Right cardiac atrium (tissue), 5 donors: ENCODE measurements around the gene MAGI2. TPM values are rescaled to one million over a fixed set of nuclear protein-coding genes. Genes with fewer than 3 reads are reported as not detected.

Experiments used
- ATAC-seq, 2 donors: fragments of 200-7000 bp; cut with Tn5 transposase; one replicate each; pipeline versions ENCODE4 v1.8.0 to v1.9.1; 2020; ENCODE audit warnings: moderate library complexity in 2 of 2, mild to moderate bottlenecking in 1 of 2
- DNase-seq, 3 donors: peaks; one replicate each; pipeline ENCODE4 v3.0.0-alpha.2; 2020
- H3K27ac ChIP-seq: one replicate; pipeline ENCODE4 v1.5.1; 2013; ENCODE audit warnings: mild to moderate bottlenecking, low read length, control low read depth, moderate library complexity
- H3K27me3 ChIP-seq: one replicate; pipeline ENCODE4 v1.6.1; 2013; ENCODE audit not compliant: control insufficient read depth, insufficient read depth
- H3K4me1 ChIP-seq: one replicate; pipeline ENCODE4 v1.6.1; 2013; ENCODE audit warnings: low read length; ENCODE audit not compliant: control insufficient read depth, insufficient read depth
- H3K4me3 ChIP-seq: one replicate; pipeline ENCODE4 v1.5.1; 2013; ENCODE audit warnings: low read length, control low read depth
- H3K9me3 ChIP-seq: one replicate; pipeline ENCODE4 v1.6.1; 2013; ENCODE audit warnings: low read length; ENCODE audit not compliant: control insufficient read depth
- WGBS: extraction: QIAGEN DNeasy Blood & Tissue Kit; methylation state at CpG from one replicate; pipeline ENCODE4 v1.1.7; 2013; 5-methylcytosine and 5-hydroxymethylcytosine counted together
- intact Hi-C, 4 donors: fragments of 100-400 bp; cut with DNase I; formaldehyde crosslinking; loops; one replicate each; pipeline versions ENCODE4 v1.11.0 to v1.14.0; 2022 to 2023
- polyA plus RNA-seq: library from polyadenylated mRNA; stranded (reverse); fragments of 200-250 nt; gene quantifications from one replicate; pipeline ENCODE4 v1.2.3, GENCODE V29; 2013
- total RNA-seq, 4 donors: library from RNA; stranded (reverse); fragmentation: NEBNext Ultra II Directional; extraction: Animal tissue kit (Norgen Biotek cat#: 25700); gene quantifications; one replicate each; pipeline ENCODE4 v1.2.1, GENCODE V29; 2021
- donor health status: healthy with polysubstance abuse.
- donor health status: DM: no; HTN: yes; CAD: no.
- donor health status: DM: no; HTN: no; CAD: no.
- donor health status: DM: no; HTN: yes; CAD: no; lungs with severe emphysema.
- donor health status: DM: yes; HTN: yes; CAD: no.

Gene MAGI2
- total and polyA plus RNA-seq, 5 donors = 3.2 to 9.9 (median 7.9) TPM

DNA sequence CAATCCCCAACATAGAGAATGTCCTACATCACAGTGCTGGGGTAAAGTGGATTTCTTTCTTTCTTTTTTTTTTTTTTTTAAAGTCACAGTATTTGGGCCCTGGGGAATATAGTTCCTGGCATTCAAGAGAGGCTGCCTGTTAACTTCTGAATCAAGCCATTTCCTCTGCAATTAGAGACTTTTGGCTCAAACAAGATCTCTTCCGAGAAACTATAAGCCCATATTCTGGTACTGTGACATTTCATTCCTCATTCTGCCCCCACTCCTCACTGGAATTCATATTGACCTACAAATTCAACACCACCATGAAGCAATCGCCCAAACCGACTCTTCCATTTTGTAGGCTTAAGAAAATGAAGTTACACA, 1467.5 kb downstream of the MAGI2 start:
- Histone ChIP-seq H3K27ac (no peak overlapping the region), H3K4me3 (no peak overlapping the region), H3K4me1 (no peaks in the 10 kb centered on the region), H3K27me3 (no peaks in the 10 kb centered on the region), H3K9me3 (no peaks in the 10 kb centered on the region)
- ATAC-seq = peak in 1 of 2 donors; percentile 24
- intact Hi-C loops = no loop called here
- DNase-seq = no peak
- WGBS = 44% methylated on average over 3 of the region's 3 CpGs

DNA sequence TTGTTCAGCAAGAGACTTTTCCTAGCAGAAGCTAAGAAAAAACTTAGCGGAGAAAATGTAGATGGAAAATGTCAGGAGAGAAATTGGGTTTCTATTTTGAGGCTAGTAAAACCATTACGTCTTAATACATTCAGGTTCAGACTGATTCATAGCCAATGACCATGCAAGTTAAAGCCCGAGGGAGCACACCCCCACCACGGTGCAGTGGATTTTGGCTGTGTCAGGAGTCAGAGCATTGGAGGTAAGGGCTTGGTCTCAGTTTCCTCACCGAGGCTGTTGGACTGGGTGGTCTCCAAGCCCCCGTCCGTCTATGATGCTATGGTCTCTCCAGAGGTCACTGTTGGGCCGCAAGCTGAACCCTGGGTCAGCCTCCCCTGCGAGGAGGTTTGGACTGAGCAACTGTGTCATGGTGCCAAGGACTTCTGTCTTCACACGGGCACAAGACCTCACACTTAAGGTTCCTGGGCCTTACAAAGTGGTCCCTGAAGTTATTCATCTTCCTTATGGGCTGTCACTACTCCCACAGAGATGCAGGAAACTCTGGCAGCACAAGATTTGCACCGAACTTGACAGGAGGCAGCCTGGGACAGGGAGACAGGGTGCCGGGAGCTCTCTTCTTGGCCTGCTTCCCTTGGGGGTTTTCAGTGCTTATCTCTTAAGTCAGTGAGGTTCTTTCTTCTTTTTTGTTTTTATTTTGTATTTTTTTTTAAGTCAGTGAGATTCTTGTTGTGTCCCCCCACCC, 1468.1 kb downstream of the MAGI2 start:
- Histone ChIP-seq H3K9me3 (no peaks in the 10 kb centered on the region), H3K4me1 (no peaks in the 10 kb centered on the region), H3K4me3 (no peak overlapping the region), H3K27ac (peak overlapping the region; percentile 30), H3K27me3 (no peaks in the 10 kb centered on the region)
- DNase-seq (no peak), ATAC-seq (peak; percentile 22 to 23)
- 66% methylated on average over 12 of the region's 12 CpGs for WGBS
- intact Hi-C loops = no loop called here

DNA sequence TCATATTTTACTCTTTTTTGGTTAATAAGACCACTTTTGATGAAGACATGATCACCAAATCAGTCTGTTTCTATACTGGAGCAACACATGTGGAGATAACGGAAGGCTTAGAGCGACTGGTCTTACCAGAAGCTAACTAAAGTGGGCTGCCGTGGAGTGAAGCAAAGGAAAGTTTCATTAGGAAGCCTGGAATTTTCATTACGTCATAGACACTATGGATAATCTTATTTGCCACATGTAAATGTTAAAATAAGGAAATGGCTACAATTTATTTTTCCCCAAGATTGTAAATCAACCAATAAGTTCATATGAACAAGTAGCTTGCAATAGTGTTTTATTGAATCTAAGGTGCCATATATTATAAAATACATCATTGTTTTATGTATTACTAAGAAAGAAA, 1469.5 kb downstream of the MAGI2 start:
- H3K4me3 ChIP-seq = no peak overlapping the region
- ATAC-seq (no peak), DNase-seq (no peak)
- H3K4me1 ChIP-seq = no peaks in the 10 kb centered on the region
- 92% methylated on average over 4 of the region's 4 CpGs for WGBS
- no peaks in the 10 kb centered on the region for H3K9me3 ChIP-seq
- no peak overlapping the region for H3K27ac ChIP-seq
- intact Hi-C loops = no loop called here
- H3K27me3 ChIP-seq = no peaks in the 10 kb centered on the region

DNA sequence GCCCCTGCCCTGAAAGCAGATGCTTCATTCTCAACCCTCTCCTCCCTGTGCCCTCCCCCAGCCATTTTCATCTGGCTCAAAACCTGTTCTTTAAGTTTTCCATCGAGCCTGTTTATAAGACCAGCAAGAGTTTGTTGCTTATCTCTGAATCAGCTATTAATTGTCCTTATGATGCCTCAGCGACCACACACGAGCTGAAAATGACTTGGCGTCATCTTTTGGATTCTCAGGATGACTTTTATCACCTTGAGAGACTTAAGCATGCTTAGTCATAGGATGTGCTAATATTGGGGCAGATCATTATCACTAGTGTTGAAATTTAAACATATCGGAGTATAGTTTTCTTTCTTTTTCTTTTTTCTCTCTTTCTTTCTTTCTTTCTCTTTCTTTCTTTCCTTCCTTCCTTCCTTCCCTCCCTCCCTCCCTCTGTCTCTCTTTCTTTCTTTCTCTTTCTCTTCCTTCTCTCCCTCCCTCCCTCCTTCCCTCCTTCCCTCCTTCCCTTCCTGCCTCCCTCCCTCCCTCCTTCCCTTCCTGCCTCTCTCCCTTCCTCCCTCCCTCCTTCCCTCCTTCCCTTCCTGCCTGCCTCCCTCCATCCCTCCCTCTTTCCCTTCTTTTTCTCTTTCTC, 1470.4 kb downstream of the MAGI2 start:
- 82% methylated on average over 5 of the region's 5 CpGs for WGBS
- no peaks in the 10 kb centered on the region for H3K9me3 ChIP-seq
- intact Hi-C loops = no loop called here
- H3K4me1 ChIP-seq = no peaks in the 10 kb centered on the region
- DNase-seq = no peak
- ATAC-seq = no peak
- no peak overlapping the region for H3K4me3 ChIP-seq
- H3K27me3 ChIP-seq = no peaks in the 10 kb centered on the region
- no peak overlapping the region for H3K27ac ChIP-seq

DNA sequence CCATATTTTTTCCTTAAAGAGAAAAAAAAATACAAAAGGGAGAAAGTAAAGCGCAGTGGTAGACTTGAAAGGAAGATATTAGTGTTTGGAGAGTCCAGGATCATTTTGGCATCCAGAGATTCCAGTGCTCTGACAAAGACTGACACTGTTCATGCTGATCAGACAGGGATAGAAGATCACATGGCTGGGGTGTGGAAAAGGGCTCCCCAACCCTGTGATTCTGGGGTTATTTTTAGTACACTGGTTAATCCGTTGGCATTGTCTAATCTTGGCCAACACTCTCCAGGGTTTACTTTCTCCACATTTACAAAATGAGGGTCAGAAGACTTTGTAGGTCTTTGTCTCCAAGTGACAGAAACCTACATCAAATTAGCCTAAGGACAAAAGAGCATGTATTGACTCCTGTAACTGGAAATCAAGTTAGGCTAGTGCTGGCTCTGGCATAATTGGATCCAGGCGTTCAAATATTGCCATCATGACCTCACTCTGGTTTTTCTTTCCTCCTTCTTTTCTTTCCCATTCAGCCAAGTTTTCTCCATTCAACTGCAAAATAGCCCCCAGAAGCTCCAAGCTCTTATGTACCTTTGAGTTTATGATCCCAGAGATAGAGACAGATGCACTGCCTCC, 1473.3 kb downstream of the MAGI2 start:
- ATAC-seq (no peak), DNase-seq (no peak)
- intact Hi-C loops = no loop called here
- Histone ChIP-seq H3K4me1 (no peaks in the 10 kb centered on the region), H3K9me3 (no peaks in the 10 kb centered on the region), H3K4me3 (no peak overlapping the region), H3K27ac (no peak overlapping the region), H3K27me3 (no peaks in the 10 kb centered on the region)
- WGBS = 66% methylated on average over 3 of the region's 3 CpGs

DNA sequence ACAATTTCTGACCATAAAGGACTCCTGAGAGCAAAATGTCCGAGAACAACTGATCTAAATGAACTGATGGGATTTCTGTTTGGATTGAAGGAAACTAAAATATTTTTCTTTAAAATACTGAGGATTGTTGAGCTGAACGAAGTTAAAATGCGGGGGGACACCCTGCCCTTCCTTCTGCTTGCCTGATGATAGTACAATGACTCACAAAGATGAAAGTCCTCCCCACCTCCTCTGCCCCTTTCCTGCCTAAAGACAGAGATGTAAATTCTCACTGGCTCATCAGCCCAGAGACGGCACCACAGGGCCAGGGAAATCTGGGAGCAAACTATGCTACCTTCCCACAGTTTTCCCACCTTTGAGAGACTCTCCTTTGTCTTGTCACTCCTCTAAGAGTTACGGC, 1474.2 kb downstream of the MAGI2 start:
- H3K27me3 ChIP-seq = no peaks in the 10 kb centered on the region
- DNase-seq (no peak), ATAC-seq (no peak)
- H3K9me3 ChIP-seq = no peaks in the 10 kb centered on the region
- no peak overlapping the region for H3K27ac ChIP-seq
- 81% methylated on average over 5 of the region's 5 CpGs for WGBS
- H3K4me3 ChIP-seq = no peak overlapping the region
- intact Hi-C loops = no loop called here
- no peaks in the 10 kb centered on the region for H3K4me1 ChIP-seq

DNA sequence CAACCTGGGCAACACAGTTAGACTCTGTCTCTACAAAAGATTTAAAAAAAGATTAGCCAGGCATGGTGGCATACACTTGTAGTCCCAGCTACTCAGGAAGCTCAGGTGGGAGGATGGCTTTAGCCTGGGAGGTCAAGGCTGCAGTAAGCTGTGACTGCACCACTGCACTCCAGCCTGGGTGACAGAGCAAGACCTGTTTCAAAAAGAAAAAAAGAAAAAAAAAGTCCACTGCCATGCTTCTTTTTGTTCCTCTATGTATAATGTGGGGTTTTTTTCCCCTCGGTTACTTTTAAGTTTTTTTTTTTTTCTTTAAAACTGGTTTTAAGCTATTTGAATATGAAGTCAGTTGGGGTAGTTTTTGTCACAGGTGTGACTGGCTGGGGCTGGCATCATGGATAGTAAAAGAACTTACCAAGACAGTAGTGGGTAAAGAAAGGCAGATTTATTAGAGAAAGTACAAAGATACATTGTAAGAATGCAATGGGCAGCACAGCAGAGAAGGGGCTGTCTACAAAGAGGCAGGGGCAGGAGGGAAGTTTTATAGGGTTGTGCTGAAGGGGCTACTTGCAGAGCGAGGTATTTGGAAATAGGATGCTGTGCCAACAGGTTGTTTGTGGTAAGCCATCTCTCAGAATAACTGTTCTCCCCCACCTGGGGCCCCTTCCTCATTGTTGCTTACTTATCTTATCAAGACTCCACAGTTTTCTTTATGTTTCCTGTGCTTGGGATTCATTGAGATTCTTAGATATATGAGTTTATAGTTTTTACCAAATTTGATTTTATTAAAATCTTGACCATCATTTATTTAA, 1477.6 kb downstream of the MAGI2 start:
- Histone ChIP-seq H3K4me1 (no peaks in the 10 kb centered on the region), H3K4me3 (no peak overlapping the region), H3K9me3 (no peaks in the 10 kb centered on the region), H3K27ac (no peak overlapping the region), H3K27me3 (no peaks in the 10 kb centered on the region)
- ATAC-seq (no peak), DNase-seq (no peak)
- WGBS = 73% methylated on average over 2 of the region's 2 CpGs
- intact Hi-C loops = no loop called here

DNA sequence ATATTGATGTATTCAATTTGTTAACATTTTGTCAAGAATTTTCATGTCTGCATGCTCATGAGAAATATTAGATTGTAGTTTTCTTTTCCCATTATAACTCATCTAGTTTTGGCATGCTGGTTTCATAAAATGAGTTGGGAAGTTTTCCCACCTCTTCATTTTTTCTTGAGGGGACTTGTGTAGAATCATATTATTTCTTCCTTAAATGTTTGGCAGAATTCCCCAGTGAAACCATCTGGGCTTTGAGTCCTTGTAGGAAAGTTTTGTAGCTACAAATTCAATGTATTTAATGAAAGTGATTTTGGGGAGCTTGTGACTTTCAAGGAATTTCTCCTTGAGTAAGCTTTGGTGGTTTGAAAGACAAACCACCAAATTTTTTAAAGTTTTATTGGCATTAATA, 1481.7 kb downstream of the MAGI2 start:
- H3K9me3 ChIP-seq = no peaks in the 10 kb centered on the region
- no peak for ATAC-seq
- no peak overlapping the region for H3K27ac ChIP-seq
- intact Hi-C loops = no loop called here
- H3K4me3 ChIP-seq = no peak overlapping the region
- H3K4me1 ChIP-seq = no peaks in the 10 kb centered on the region
- DNase-seq = no peak
- no peaks in the 10 kb centered on the region for H3K27me3 ChIP-seq

DNA sequence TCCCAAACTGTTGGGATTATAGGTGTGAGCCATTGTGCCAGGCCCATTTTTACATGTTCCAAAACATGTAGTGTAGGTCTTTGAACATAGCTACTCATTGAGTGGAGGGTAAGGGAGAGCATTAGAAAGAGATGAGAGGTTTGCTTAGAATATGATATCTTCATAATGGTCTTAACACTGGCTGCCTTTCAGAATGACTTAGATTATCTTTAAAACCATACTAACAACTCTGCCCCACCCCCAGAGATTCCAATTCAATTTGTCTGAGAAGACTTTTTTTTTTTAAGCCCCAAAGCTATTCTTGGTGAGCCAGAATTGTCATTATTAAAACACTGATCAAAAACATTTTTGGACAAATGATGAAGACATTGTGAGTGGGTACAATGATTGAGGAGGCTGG, 1486.0 kb downstream of the MAGI2 start:
- H3K4me3 ChIP-seq = no peak overlapping the region
- H3K4me1 ChIP-seq = no peaks in the 10 kb centered on the region
- H3K9me3 ChIP-seq = no peaks in the 10 kb centered on the region
- H3K27me3 ChIP-seq = no peaks in the 10 kb centered on the region
- ATAC-seq (no peak), DNase-seq (no peak)
- intact Hi-C loops = no loop called here
- no peak overlapping the region for H3K27ac ChIP-seq
